OCI-LY7 (cell line): Measurements from ENCODE around the gene MYO16. TPM values are rescaled to one million over a fixed set of nuclear protein-coding genes. Genes with fewer than 3 reads are reported as not detected.
A peak's percentile ranks its signal among the peaks of the same experiment; 100 is the strongest.

Source experiments
- BruUV-seq: library from RNA; stranded (reverse); fragments of 400-500 nt; replicated peaks from 2 replicates; lab custom pipeline; 2021; lab: Mats Ljungman, UMichigan
- CTCF ChIA-PET: fragments of 300-600 bp; sonication (Branson Sonifier 250); formaldehyde crosslinking; loops from one replicate; lab custom pipeline; 2022; ENCODE audit warnings: antibody characterized with exemption; ENCODE audit not compliant: unreplicated experiment; lab: Charles Lee
- POLR2A ChIA-PET: fragments of 300-600 bp; sonication (Branson Sonifier 250); formaldehyde crosslinking; loops from one replicate; lab custom pipeline; 2022; ENCODE audit warnings: antibody characterized with exemption; lab: Charles Lee
- DNase-seq: peaks from one replicate; pipeline ENCODE4 v3.0.0-alpha.2; 2015; ENCODE audit warnings: low spot score
- H2AFZ ChIP-seq: fragments of 200-600 bp; sonication (generic), shearing (Covaris generic); 2 replicates; pipeline ENCODE4 v1.6.1; 2014; ENCODE audit warnings: mild to moderate bottlenecking, antibody characterized with exemption, low read length, moderate library complexity
- H3K27ac ChIP-seq: fragments of 200-600 bp; sonication (generic); 2 replicates; pipeline ENCODE4 v1.5.1; 2014; ENCODE audit warnings: mixed run types, low read depth, mild to moderate bottlenecking, moderate library complexity, low read length, inconsistent platforms; ENCODE audit not compliant: poor library complexity, severe bottlenecking
- H3K36me3 ChIP-seq: fragments of 200-600 bp; sonication (generic); 2 replicates; pipeline ENCODE4 v1.6.1; 2014; ENCODE audit warnings: mild to moderate bottlenecking, antibody characterized with exemption, low read length, moderate library complexity, mixed read lengths; ENCODE audit not compliant: insufficient read depth
- H3K4me1 ChIP-seq: fragments of 200-600 bp; sonication (generic); 2 replicates; pipeline ENCODE4 v1.5.1; 2014; ENCODE audit warnings: mild to moderate bottlenecking, low read length; ENCODE audit not compliant: insufficient read depth, poor library complexity, severe bottlenecking
- H3K4me2 ChIP-seq: fragments of 200-600 bp; sonication (generic); 2 replicates; pipeline ENCODE4 v1.6.1; 2014; ENCODE audit warnings: mild to moderate bottlenecking, low read length
- H3K4me3 ChIP-seq: fragments of 200-600 bp; sonication (generic); 2 replicates; pipeline ENCODE4 v1.5.1; 2014; ENCODE audit warnings: mild to moderate bottlenecking, low read depth, low read length; ENCODE audit not compliant: poor library complexity, severe bottlenecking
- H3K79me2 ChIP-seq: fragments of 200-600 bp; sonication (generic); 2 replicates; pipeline ENCODE4 v1.6.1; 2016; ENCODE audit warnings: low read depth, mild to moderate bottlenecking, low read length, moderate library complexity, mixed read lengths; ENCODE audit not compliant: insufficient read depth
- H3K9me2 ChIP-seq: fragments of 200-600 bp; sonication (generic); 2 replicates; pipeline ENCODE4 v1.6.1; 2016; ENCODE audit warnings: mild to moderate bottlenecking, low read length, mixed read lengths; ENCODE audit not compliant: insufficient read depth
- H3K9me3 ChIP-seq: fragments of 200-600 bp; sonication (generic); 2 replicates; pipeline ENCODE4 v1.6.1; 2014; ENCODE audit warnings: mild to moderate bottlenecking, mixed run types, low read length, mixed read lengths
- H4K20me1 ChIP-seq: fragments of 200-600 bp; sonication (generic); 2 replicates; pipeline ENCODE4 v1.6.1; 2014; ENCODE audit warnings: mild to moderate bottlenecking, antibody characterized with exemption, low read length, moderate library complexity, mixed read lengths; ENCODE audit not compliant: insufficient read depth
- CTCF ChIP-seq: fragments of 200-600 bp; sonication (generic); conservative IDR thresholded peaks from 2 replicates; pipeline ENCODE4 v1.5.1; 2014; ENCODE audit warnings: mild to moderate bottlenecking, antibody characterized with exemption, low read length, moderate library complexity, mixed read lengths
- EZH2phosphoT487 ChIP-seq: fragments of 200-600 bp; sonication (generic); IDR thresholded peaks from 2 replicates; pipeline ENCODE4 v1.6.1; 2018; ENCODE audit warnings: low read depth, borderline replicate concordance, mild to moderate bottlenecking, mixed run types, antibody characterized with exemption, low read length, moderate library complexity, mixed read lengths
- intact Hi-C: fragments of 100-400 bp; cut with micrococcal nuclease; formaldehyde crosslinking; loops from one replicate; pipeline ENCODE4 v1.10.0; 2022; ENCODE audit not compliant: unreplicated experiment
- total RNA-seq, 2 experiments: library from RNA; depleted of rRNA in 1 of 2; stranded (reverse); fragments of >200 nt in 1 of 2; shearing (Covaris generic) in 1 of 2; gene quantifications; 2 replicates each; pipeline ENCODE4 v1.2.3, GENCODE V29; 2014 to 2022

MYO16 gene
- total RNA-seq, 2 experiments from 2014 or later, result 0.06 TPM; not detected in 1

- Histone ChIP-seq H3K4me1 (no peaks in the 10 kb centered on the region), H3K4me3 (no peak overlapping the region), H3K4me2 (no peak overlapping the region), H3K27ac (no peak overlapping the region), H3K9me3 (no peaks in the 10 kb centered on the region), H3K9me2 (no peaks in the 10 kb centered on the region), H4K20me1 (no peaks in the 10 kb centered on the region), H3K79me2 (no peaks in the 10 kb centered on the region), H2AFZ (no peak overlapping the region), H3K36me3 (no peaks in the 10 kb centered on the region)
- DNase-seq, result no peak
- no TSS peak for BruUV-seq
- ChIA-PET POLR2A (interaction anchor here (0.7 to 1.1 kb wide), 2 partner anchors 17 to 365 kb away, joined by 3 to 6 read pairs; no protein-coding TSS in a partner anchor), CTCF (no interaction called here)
- intact Hi-C loops, result loop anchor here (10.0 kb wide), 1 partner anchor 330 kb away; no protein-coding TSS in a partner anchor
- no peak for TF ChIP-seq CTCF
- no peak for TF ChIP-seq EZH2phosphoT487
Observed at GRCh38 chr13:109144693-109145437, 515.5 kb downstream of the MYO16 start.

GRCh38 chr13:109145631-109146030 lies 516.2 kb downstream of the MYO16 start:
- intact Hi-C loops, result loop anchor here (10.0 kb wide), 1 partner anchor 329 kb away; no protein-coding TSS in a partner anchor
- H3K4me3 ChIP-seq, result no peak overlapping the region
- ChIA-PET POLR2A (interaction anchor here (0.6 to 0.8 kb wide), 2 partner anchors 9 to 11 kb away, joined by 3 to 6 read pairs; no protein-coding TSS in a partner anchor), CTCF (no interaction called here)
- H2AFZ ChIP-seq, result no peak overlapping the region
- no peaks in the 10 kb centered on the region for H3K9me2 ChIP-seq
- no peak overlapping the region for H3K4me2 ChIP-seq
- H3K4me1 ChIP-seq, result no peaks in the 10 kb centered on the region
- no TSS peak for BruUV-seq
- no peaks in the 10 kb centered on the region for H3K36me3 ChIP-seq
- TF ChIP-seq CTCF (peak; percentile 82), EZH2phosphoT487 (no peak)
- no peak overlapping the region for H3K27ac ChIP-seq
- H4K20me1 ChIP-seq, result no peaks in the 10 kb centered on the region
- DNase-seq, result peak; percentile 50
- H3K79me2 ChIP-seq, result no peaks in the 10 kb centered on the region
- H3K9me3 ChIP-seq, result no peaks in the 10 kb centered on the region

GRCh38 chr13:109146393-109146792 lies 517.0 kb downstream of the MYO16 start:
- no peaks in the 10 kb centered on the region for H4K20me1 ChIP-seq
- H3K27ac ChIP-seq, result no peak overlapping the region
- DNase-seq, result no peak
- H3K79me2 ChIP-seq, result no peaks in the 10 kb centered on the region
- H3K36me3 ChIP-seq, result no peaks in the 10 kb centered on the region
- ChIA-PET CTCF (no interaction called here), POLR2A (interaction anchor here (0.8 kb wide), 2 partner anchors 12 to 648 kb away, joined by 3 read pairs; no protein-coding TSS in a partner anchor)
- no peak for TF ChIP-seq EZH2phosphoT487
- no peak for TF ChIP-seq CTCF
- no peak overlapping the region for H3K4me2 ChIP-seq
- no TSS peak for BruUV-seq
- no peak overlapping the region for H2AFZ ChIP-seq
- H3K9me2 ChIP-seq, result no peaks in the 10 kb centered on the region
- H3K4me1 ChIP-seq, result no peaks in the 10 kb centered on the region
- intact Hi-C loops, result loop anchor here (10.0 kb wide), 1 partner anchor 328 kb away; no protein-coding TSS in a partner anchor
- no peaks in the 10 kb centered on the region for H3K9me3 ChIP-seq
- H3K4me3 ChIP-seq, result no peak overlapping the region
